Measurements from ENCODE around the gene ENSA.

- TF ChIP-seq CTCF (IDR thresholded peaks at IDR 0.05) = no peak
- TF ChIP-seq POLR2A (IDR thresholded peaks at IDR 0.05) = no peak
- no peak for TF ChIP-seq EP300 (IDR thresholded peaks at IDR 0.05; ENCODE audit: low read depth)
Measured at GRCh38 chr1:150622303-150622975, 7.0 kb downstream of the ENSA start.

Data from transverse colon (tissue), 3 donors.